GM18517 (cell line): Measurements from ENCODE around the gene LRRC27.

ENCODE experiments used
- ATAC-seq: cut with Tn5 transposase; IDR thresholded peaks from one replicate; pipeline ENCODE4 v1.9.1; 2021; ENCODE audit warnings: mild to moderate bottlenecking, moderate library complexity; ENCODE audit not compliant: unreplicated experiment

LRRC27 gene

DNA sequence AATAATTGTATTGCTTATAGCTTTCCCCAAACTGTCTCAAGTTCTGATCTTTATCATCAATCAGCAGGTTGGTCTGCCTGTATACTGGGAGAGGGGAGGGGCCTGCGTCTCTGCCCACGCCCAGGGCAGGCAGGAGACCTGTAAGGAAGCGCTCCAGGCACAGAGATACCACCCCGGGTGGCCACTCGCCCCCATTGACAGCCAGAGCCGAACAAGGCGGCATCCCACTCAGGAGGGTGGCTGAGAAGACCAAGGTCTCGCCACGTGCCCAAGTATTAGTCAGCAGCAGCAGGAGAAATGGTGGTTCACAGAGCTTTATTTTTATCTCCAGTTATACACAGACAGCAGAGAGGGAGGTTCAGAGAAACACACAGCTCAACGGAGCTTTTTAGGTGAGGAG, 31.4 kb upstream of the LRRC27 start:
- ATAC-seq, result no peak

DNA sequence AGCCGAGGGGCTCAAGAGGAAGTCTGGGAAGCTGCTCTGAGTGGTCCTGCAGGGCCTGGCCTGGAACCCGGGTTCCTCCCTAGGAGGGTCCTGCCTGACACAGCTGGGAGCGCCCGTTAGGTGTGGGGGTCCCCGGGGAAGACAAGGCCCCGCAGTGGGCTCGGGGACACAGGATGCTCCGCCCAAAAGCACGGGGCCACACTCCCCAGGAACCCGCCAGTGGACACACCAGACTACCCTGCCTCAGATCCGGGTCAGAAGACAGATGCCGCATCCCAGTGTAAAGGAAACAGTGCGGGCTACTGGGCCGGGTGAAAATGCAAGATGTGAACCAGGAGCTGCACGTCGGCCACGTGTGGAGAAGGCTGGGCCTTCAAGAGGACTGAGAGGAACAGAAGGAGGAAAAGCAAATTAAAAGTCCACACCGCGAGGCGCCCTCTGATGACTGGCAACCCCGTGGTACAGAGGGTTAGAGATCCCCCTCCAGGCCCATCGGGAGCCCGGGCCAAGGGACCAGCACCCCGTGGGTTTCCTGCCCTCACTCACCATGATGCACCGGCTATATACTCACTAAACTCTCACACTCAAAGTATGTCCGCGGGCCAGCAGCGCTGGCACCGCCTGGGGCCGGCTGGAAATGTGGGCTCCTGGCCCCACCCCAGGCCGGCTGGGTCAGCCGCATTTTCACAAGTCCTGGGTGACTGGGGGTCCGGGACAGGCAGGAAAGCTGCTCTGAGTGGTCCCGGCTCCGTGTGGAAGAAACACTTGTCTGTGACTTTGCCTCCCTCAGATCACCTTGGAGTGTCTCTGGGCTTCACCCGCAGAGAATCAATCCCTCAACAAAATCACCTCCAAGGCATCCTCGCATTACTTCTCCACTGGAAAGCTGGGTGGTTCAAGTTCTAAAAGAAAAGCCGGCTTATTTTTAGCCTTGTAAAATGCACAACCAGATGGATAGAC, 30.3 kb upstream of the LRRC27 start:
- no peak for ATAC-seq

DNA sequence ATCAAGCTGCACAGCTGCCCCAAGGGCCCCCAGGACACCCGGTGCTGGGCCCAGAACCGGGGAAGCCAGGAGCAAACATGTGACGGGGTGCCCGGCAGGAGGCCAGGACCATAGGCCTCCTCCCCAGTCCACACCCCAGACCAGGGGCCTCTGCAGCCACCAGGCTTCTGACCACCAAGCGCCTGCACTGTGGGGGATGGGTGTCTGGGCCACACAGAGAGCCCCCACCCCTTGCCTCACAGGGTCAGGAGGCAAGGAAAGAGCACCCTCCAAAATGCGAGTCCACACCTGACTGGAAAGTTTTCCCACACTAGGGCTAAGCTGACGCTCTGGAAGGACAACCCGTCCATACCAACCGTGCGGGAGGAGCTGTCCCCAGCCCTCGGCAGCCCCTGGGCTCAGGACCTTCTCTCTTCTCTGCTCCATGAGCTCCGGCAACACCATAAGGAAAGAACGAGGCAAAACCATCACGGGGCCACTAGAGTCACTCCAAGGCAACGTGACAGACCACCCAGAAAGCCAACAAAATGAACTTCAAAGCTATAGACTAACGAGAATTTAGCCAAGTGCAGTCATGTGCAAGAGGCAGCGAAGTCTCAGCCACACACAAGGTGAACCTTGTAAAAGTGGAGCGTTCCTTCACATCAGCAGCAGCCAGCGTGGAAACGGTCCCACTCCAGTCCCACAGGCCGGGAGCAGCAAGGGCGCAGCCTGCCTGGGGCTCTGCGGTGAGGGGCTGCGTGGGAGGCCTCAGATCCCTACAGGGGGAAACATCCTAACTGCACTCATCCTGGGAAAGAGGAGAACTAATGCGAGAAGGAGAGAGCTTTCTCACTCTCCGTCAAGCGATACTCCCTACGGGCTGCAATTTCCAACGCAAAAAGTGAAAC, 29.3 kb upstream of the LRRC27 start:
- no peak for ATAC-seq

DNA sequence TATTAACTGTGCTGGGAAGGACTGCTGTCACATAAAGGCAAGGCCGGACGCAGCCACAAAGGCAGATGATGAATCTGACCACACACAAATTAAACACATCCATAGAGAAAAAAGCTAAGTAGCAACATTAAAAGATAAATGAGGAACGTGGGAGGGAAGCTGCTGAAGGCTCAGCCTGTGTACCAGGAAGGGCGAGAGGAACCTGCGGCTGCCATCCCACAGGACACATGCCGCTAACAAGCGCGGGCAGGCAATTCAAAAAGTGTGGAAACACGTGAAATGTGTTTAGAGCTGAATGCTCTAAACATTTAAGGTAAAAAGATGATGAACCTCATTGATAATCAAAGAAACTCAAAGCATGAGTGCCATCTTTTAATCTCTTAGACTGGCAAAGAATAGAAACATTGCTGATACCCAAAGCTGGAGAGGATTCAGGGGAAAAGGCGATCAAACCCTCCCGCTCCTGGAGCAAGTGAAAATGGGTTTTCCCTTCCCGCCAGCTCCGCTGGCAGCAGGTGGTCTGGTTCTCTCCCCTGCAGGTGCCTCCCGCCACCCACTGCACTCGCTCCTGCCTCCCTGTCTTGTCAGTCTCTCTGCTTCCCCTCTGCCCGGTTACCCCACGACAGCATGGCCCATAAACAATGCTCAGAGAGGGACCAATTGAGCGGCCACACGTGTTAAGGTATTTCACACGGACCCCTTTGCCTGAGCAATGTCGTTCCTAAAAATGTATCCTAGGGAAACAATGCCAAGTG, 28.5 kb upstream of the LRRC27 start:
- ATAC-seq, result no peak

DNA sequence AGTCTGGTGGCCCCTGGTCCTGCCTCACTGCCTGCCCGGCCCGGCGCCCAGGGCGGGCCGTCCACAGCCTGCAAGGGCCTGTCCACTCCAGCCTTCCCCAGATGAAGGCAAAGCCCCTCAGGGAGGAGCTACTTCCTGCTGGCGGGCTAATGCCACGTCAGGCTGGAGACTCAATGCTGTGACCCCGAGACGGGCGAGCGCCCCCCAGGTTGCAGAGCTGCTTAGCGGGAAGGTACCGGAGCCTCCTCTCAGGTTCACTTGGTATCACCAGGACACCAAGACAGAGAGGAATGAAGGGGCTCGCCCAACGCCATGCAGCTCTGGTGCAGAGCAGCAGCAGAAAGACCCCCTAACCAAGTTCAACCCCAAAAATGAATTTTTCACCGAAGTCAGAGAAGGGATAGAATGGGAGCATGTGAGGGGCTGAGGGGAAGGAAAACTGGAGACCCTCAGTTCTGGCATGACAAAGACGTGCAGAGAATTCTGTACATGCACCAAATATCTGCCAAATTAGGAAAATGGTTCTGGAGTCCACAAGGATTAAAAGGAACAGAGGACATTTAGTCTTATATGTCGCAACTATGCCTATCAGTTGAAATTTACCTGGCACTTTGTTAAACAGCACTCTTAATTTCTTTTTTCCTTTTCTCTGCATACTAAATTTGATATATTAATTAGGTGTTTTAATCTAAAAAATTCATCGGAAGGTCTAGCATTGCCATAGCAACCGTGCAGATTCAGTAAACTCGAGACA, 27.1 kb upstream of the LRRC27 start:
- ATAC-seq, result no peak

DNA sequence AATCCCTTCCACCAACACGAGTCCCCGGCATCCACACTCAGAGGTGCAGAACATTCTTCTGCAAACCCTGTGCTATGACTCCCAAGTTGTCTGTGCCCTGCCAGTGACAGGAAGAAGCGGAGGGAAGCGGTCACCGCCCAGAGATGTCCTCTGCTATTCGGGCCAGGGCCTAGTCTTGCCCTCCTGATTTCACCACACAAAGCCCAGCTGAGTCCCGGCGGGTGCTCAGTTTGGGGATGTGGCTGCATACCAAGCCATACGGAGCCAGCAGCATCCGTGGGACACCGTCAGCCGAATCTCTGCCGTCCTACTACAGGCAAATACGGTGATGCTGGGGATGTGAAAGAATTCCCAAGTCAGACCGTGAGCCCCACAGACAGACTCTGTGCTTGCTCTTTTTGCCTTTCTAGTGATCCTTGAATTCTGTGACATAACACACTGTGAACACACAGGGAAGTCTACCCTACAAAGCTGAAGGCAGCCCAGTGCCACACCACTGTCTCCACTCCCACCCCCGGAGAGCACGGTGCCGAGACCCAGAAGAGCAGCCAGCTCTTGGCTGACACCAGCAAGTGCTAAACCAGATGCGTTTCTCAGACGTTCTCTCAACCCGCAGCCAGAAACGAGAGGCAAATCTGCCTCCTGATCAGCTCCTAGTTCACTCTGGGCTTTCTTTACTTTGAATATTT, 26.2 kb upstream of the LRRC27 start:
- ATAC-seq, result no peak

DNA sequence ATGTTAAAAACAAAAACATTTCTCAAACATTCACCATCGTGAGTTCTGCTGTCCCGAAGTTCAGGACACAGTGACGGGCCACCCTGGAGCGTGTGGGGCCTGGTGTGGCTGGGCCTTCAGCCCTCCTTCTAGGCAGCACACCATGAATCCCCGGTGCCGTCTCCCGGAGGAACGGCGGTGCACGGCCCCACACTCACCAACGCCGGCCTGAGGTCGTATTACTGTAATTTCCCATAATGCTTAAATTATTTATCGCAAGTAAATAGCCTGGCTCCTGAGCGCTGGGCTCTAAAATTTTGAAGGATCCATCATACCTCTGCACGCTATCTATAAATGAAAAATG, 25.7 kb upstream of the LRRC27 start:
- ATAC-seq, result no peak

DNA sequence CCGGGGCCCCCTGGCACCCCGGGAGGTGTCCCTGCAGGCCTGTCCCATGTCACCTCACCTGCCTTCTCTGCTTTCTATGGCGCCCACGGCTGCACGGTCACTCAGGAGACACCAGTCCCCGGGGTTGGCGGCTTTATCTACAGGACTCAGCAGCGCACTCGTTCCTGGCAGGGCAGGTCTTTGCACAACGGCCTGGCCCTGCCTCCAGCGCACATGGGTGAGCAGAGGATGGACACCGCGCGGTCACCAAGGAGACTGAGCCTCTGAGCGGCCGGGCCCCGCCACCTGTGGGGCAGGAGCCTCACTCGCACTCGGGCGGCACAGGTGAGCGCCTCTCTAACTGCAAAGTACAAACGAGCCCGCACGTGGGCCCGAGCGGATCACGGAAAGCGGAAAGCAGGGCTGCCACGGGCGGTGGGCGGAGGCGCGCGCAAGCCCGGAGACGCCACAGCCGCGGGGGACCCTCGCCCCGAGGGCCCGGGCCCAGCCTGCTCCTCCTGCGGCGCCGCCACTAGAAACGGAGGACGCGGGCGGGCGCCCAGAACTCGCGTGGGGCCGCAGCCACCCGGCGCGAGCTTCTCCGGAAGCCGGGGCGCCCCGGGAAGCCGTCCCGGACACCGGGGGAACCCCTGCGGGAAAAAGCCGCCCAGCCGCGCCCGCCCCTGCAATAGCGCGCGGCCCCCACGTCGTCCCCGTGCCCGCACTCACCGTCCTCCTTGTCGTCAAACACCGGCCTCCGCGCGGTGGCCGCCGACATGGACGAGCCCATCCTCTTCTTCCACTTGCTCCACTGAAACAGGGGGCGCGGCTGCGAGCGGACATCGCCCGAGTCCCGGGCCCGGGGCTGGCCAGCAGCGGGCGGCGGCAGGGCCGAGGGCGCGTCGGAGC, 24.9 kb upstream of the LRRC27 start:
- ATAC-seq, result peak; percentile 46

DNA sequence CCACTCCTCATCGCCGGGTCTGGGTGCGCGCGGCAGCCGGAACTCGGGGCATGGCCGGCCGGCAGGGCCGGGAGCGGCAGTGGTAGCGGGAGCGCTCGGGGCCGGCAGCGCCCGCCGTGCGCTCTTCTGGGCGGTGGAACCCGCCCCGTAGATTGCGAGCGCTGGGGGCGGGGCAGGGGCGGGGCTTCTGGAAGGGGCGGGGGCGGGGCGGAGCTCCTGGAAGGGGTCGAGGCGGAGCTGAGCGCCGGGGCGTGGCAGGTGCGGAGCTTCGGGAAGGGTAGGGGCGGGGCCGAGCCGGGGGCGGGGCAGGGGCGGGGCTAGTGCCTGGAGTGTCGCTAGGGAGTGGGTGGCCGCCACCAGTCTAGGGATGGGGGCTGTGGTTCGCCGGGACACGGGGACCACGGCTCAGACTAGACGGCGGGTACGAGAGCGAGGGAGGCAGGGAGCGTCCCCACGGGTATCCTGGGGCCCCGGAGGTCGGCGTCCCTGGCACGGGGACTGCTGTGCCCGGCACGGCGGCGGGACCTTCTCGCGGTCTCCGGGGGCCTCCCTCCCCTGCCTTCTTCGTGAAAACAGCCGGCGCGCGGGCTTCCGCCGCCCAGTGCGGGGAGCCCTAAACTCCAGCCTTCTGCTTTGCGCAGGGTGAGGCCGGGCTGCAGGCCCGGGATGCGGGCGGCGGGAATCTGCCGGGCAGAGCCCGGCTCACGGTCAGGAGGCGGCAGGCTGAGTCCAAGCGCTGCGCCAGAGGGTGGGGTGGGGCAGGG, 24.0 kb upstream of the LRRC27 start, which contains the start of gene STK32C:
Gene STK32C, minus strand, starts transcription at position 128 of the 764 bp plus-strand sequence. Its CDS starts 117 bp downstream, at position 11.
- ATAC-seq, result peak; percentile 58

DNA sequence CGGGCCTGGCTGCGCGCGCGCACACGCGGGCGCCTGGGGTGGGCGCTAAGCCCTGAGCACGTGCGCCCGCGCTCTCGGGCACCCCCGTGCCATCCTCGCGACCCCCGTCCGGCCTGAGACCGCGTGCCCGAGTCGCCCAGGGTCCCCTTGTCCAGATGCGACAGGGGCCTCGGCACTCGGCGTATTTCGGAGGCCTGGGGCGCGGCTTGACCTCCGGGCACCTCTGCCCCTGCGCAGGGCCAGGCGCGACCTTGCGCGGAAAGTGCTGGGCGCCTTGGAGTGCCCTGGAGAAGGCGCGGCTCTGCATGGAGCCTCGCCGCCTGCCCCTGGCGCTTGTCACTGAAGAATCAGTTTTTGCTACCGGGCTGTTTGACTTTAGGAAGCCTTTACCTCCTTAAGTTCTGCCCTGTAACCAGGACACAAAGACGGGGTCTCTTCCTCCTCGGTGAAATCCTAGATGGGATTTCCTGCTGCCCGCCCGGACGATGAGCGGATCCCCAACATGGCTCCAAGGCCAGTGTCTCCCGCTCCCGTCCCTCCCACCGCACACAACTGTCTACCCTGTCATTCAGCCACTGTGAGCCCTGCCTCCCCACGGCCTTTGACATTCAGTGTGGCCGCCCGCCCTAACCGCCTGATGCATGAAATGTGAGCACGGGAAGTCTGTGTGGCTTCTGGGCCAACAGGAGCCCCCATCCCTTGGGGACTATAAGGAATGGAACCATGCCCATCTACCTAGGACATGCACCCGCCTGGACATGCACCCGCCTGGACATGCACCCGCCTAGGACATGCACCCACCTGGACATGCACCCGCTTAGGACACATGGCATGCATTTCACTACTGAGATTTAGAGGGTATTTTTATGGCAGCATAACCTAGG, 23.2 kb upstream of the LRRC27 start:
- peak; percentile 9 for ATAC-seq

DNA sequence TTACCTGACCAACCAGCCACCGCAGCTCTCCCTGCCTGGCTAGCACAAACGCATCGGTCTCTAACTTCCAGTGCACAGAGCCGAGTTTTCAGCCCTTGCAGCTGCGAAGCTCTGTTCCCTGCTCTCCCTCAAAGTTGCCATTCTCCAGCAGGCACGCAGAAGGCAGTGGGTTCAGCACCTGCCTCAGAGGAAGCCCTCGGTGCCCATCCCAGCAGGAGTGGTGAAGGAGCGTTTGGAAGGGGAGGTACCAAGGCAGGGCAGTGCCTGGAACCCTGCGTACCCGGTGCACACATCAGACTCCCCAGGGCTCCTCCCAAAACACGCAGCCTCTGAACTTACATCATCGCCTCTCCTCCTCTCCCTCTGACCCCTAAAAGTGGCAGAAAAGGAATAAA, 22.5 kb upstream of the LRRC27 start:
- ATAC-seq, result no peak

DNA sequence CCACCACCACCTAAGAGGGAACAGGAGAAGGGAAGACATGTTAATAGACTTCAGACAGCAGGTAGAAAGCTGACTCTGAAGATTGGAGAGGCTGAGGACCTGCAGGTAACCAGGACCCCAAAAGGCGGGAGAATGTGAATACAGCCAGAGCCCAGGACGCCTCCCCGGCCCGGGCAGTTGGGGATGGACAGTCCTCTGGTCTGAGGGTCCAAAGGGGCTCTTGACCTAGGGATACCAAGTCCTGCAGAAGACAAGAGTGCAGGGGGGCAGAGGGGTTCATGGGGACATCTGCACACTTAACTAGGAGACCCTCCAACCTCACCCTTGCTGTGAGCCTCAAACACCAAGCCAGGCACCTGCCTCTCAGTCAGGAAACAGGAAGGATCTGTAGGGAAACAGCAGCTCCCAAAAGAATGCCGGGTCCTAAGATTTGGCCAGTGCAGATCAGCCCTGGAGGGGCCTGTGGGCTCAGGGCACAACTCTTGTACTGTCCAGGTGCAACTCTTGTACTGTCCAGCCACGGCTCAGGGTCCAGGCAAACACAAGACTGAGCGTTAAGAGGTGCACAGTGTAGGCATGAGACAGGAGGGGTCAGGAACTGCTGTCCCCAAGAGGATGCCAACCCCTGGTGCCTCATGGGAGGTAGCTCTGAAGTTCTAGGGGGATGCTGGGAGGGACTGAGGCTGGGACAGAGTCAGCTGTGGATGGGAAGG, 22.0 kb upstream of the LRRC27 start:
- no peak for ATAC-seq

DNA sequence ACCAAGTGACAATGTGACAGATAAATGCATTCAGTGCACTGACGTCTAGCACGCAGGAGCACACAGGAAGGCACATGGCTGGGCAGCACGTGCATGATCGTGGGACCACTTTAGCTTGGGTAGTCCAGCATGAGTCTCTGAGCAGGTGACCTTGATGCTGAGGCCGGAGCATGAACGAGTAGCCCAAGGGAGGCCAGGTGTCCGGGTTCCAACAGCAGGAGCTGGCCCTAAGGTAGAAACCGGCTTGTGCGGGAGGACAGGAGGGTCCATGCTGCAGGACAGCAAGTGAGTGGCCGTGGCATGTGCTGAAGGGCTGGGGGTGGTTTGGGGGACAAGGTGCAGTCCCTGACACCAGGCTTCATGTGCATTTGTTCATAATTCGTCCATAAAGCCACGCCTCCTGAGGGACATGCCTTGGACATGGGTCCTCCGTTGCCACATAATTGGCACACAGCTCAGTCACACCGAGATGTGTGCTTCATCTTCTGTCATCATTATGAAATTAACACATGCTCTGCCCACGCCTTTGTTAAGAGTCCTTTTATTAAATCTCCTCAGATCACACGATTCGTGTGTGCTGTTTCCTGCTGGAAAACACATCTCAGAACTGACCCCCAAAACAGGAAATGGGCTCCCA, 21.2 kb upstream of the LRRC27 start:
- no peak for ATAC-seq

DNA sequence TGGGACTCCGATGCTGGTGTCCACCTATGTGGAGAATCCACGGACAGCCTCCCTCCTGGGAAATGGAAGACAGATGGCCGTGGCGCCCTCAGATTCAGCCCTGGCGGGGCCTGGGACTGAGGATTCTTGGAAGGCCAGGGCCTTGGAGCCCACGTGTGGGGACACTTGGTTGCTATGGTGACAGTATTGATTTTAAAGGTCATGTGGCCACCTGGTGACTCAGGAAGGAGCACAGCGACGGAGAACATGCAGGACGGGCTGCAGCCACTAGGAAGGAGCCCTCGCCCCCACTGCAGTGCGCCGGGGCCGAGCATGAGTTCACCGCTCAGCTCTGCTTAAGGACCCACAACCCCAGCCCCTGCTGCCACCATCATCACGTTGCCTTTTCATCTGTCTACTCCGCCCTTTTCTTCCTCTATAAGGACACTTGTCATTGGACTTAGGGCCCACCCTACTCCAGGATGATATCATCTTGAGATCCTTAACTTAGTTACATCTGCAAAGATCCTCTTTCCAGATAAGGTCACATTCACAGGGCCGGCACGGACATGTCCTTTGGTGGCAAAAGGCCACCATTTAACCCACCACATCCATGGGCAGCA, 20.6 kb upstream of the LRRC27 start:
- ATAC-seq, result no peak

DNA sequence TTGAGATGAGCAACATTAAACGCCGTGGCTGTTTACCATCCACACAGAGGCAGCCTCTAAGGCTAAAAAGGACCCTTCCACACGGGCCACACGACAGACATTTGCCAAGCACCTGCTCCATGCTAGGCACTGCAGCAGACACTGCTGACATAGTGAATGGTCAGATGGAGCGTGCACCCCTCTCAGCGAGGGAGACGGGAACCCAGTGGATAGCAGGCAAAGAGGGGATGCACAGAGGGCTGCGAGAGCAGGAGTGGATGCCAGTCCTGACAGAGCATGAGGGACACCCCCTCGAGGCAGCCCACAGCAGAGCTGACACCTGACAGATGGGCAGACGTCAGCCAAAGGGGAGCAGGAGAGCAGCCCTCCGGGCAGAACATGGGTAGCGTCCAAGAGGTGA, 18.7 kb upstream of the LRRC27 start:
- ATAC-seq, result no peak

DNA sequence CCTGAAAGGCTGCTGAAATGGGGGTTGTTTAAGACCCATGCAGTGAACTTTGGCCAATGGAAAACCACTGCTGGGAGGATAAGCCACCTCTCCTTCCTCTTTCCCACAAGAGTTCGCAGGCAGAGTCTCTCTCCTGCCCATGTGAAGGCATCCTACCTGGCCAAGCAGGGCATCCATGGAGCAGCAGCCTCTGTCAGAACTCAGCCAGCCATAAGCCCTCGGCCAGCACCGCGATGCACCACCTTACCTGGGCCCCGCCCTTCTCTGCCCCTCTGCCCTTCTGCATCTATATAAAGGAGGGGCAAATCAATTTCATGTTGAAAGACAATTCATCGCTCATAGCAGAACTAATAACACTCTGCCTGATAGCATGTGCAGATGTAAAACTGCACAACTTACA, 18.1 kb upstream of the LRRC27 start:
- no peak for ATAC-seq
